ENCODE data around the gene AP3S1.

GRCh38 chr5:115884704-115885103 lies 43.0 kb downstream of the AP3S1 start:
- TF ChIP-seq GTF3A (CRISPR knock-in tag; conservative IDR thresholded peaks at IDR 0.05) (no peak), CTCF (CRISPR knock-in tag; IDR thresholded peaks at IDR 0.05) (no peak), ZNF101 (CRISPR knock-in tag; IDR thresholded peaks at IDR 0.05; ENCODE audit: borderline replicate concordance, low read depth) (no peak), ZC3H13 (CRISPR knock-in tag; IDR thresholded peaks at IDR 0.05) (no peak), BCLAF1 (IDR thresholded peaks at IDR 0.05) (no peak), ZBTB44 (CRISPR knock-in tag; IDR thresholded peaks at IDR 0.05) (no peak)

Measured in HepG2 (cell line).